ENCODE results near the gene PRKAG3.
A peak's percentile ranks its signal among the peaks of the same experiment; 100 is the strongest.
"Not testable (repeated sequence)": the region's sequence is repeated elsewhere in the genome, so short reads cannot be mapped to it uniquely, and the experiment has no call there.

The PRKAG3 gene

DNA sequence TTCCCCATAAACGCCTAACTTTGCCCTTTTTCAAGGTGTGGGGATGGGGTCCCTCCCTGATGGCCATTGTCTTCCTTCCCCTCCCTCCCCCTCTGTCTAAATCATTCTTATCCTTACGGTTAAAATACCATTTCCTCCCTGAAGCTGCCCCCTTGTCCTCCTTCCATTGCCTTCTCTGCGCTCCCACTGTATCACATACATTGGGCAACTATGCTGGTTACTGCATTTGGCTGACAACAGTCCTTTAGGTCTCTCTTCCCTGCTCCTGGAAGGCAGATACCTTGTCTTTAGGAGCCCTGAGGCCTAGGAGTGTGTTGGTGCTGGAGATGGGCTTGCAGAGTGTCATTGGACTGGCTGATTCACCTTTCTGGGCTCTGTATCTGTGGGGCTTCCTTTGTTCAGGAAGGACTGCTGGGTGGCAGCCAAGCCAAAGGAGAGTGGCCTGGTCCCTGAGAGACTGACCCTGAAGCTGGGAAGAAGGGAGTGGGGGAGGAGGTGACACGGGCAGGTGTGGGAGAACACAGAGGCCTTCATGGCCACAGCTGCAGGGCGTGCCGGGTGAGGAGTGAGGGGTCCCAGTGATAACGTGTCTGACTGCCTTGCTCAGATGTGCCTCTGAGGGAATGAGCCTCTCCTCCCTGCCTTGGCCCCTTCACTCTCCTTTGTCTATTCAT is 30.2 kb upstream of the PRKAG3 start:
- no peak for DNase-seq

DNA sequence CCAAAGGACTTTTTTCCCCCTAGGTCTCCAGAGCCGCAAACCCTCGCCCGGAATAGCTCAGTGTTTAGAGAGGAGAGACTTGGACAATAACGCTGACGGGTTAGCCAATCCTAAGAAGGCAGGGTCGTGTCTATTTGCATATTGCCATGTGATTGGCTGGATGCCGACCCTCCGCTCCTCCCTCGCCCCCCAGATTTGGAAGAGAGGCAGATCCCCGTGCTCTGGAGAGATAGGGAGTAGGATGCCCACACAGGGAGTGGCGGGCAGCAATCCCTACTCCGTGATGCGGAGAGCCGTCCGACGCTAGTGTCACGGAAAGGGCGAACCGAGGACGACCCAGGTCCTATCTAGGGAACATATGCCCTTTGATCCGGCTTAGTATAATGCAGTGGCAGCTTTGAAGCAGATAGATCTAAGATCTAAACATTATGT is 29.4 kb upstream of the PRKAG3 start:
- peak; percentile 91 for DNase-seq

DNA sequence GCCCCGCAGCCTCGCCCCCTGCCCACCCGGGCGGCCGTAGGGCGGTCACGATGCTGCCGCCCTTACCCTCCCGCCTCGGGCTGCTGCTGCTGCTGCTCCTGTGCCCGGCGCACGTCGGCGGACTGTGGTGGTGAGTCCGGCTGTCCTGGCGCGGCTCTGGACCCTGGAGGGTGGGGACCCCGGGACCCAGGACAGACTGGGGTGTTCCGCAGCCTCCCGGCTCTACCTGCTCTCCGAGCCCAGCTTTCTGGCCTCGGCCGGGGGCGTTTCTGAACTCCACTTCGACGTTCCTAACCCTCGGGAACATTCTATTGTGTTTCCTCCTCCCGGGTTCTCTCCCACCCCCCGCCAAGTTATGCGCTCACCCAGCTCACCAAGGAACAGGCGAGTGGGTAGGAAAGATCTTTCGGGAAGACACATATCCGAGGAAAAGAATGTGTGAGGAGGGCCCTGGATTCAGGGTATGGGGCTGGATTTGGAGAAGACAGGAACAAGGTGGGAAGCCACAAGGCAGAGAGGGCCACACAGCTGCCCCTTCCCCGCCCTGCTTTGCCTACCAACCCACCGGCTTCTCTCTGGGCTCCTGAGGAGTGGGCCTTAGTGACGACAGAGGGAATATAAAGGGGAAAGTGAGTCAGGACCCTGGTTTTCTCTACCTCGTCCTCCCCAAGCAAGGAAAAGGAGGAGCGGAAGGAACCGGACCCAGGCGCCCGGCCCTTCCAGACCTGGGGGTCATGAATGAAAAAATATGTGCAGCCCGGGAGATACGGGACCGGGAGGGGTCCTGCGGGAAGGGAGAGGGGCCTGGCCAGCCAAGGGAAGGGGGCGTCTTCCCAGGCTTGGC is 28.6 kb upstream of the PRKAG3 start:
- no peak for DNase-seq

DNA sequence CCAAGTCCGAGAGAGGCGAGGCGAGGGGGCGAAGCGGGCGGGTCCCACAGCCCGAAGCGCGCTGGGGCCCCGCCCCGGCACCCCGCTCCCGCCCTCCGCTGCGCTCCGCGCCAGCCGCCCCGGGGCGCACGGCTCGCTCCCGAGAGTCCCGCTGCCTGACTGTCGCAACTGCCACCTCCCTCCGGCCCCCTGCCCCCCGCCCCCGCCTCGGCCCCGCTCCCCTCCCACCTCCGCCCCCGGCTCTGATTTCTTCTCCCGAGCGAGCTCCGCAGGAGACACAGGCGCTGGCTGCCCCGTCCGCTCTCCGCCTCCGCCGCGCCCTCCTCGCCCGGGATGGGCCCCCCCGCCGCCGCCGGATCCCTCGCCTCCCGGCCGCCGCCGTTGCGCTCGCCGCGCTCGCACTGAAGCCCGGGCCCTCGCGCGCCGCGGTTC is 28.0 kb upstream of the PRKAG3 start, which contains the start of gene WNT6:
Gene WNT6, plus strand, starts transcription at position 250 of the 432 bp plus-strand sequence. CDS start 233 bp downstream, outside the sequence.
- DNase-seq, result no peak

DNA sequence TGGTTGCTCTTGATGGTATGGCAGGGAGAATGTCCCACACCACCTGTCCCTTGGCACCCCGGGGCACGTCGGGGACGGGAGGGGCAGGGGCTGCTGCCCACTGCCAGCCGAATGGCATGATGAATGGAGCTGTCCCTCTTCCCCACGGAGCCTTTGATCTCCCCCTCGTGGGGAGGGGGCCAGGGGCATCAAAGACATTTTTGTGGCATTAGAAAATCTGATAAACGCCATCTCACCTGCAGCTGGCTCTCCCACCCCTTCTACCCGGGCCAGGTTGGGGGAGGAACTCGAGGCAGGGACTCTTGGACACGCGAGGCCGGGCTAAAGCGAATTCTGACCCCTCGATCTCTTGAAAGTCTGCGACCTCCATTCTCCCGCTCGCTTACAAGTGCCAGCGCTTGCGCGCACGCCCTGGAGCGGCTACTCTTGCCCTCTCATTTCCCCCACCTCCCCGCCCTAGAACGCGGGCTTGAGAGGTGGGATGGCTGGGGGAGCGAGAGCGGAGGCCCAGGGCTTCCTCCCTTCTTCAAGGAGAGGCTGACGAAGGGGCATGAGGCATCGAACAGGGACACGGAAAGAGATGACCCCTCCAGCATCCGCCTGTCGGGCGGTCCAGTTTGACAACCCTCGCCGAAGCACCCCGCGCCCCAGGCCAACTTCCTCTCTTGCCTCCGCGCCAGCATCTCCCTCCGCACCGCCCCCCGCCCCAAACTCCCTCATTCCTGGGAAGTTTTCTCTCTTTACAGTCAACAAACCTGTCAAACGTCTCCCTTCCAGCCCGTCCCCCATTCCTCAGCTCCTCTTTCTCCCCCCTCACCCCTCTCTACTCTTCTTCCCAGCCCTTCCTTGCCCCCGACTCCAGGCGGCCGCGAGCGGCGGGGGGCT is 27.3 kb upstream of the PRKAG3 start:
- no peak for DNase-seq

DNA sequence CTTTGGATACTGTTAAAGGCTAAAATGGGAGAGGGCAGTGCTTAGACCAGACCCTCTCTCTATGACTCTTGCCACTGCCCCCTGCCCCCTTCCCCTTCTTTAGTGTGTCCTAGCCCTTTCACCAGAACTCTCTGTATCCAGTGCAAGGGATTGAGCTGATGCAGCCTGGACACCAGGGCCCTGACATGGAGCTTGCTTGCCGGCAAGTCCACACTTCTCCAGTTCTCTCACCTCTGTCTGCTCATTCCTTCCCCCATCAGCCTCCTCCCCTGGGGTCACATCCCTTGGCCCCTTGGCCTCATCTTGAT is 26.5 kb upstream of the PRKAG3 start:
- no peak for DNase-seq

DNA sequence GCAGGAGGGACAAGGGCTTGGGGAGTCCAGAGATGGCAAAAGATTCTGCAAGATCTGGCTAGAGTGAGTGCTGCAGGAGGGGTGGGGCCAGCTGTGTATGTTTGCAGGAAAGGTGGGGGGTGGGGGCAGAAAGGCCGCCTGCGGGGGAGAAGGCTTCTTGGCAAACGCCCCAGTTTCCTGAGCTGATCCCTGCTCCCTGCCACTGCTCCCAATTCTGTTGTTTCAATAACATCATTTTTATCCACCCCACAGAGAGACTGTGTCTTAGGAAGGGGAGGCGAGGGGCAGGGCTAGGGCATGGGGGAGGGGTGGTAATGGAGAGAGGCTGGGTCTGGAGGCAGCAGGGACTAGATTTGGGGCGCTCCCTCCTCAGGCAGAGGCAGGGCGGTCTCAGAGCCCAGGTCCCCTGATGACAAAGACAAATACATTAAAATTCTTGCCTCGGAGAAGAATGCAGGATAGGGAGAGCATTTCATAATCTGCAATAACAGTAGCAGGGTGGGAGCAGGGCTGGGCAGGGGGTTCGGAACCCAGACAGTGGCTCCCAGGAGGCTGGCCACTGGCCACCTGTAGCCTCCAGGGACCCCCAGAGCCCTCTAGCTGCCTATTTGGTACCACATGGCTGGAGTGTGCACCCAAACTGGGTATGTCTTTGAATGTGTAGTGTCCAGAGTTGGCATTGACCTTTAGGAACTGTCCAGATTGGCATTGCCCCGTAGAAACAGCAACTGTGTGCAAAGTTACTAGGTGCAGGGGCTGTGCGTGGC is 26.0 kb upstream of the PRKAG3 start:
- DNase-seq, result no peak

DNA sequence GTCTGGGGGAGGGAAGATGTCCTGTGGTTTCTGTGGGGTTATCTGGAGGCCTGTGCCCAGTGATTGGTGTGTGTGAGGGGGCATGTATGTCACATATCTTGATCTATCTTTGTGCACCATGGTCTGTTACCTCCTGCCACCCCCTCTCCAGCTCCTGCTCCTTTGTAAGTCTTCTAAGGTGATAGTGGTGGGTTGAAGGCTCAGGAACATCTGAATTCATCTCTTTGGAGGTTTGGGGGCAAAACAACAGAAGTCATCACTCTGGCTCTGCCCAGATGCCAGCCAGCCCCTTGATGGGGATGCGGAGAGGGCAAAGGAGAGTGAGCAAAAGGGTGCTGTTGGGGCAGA is 25.3 kb upstream of the PRKAG3 start:
- DNase-seq, result no peak

DNA sequence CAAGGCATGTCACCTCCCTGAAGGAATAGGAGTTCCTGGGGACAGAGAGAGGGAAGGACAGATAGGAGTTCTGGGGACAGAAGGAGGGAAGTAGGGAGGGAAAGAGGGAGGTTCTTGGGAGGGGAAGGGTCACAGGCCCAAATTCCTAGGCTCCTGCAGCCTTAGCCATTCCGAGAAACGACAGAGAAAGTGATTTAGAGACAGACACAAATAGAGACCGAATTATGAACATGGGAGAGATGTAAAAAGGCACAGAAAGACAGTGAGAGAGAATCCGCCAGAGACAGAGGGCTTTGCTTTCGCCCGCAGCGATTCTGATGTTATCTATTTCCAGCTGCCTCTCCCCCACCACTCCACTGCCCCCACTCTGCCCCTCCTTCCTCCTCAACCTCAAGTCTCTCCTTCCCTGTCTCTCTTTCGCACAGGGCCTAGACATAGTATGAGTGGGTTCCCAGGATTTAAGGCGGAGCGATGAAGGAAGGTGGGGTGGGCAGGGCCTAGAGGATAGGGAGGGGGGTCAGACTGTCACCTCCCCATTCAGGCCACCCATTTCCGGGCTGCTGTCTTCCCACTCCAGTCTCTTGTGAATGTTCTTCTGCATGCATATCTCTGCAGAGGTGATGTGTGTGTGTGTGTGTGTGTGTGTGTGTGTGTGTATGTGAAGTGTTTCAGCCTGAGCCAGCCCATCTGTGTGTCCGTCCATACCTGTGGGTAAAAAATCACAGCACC is 24.7 kb upstream of the PRKAG3 start:
- peak; percentile 48 for DNase-seq

DNA sequence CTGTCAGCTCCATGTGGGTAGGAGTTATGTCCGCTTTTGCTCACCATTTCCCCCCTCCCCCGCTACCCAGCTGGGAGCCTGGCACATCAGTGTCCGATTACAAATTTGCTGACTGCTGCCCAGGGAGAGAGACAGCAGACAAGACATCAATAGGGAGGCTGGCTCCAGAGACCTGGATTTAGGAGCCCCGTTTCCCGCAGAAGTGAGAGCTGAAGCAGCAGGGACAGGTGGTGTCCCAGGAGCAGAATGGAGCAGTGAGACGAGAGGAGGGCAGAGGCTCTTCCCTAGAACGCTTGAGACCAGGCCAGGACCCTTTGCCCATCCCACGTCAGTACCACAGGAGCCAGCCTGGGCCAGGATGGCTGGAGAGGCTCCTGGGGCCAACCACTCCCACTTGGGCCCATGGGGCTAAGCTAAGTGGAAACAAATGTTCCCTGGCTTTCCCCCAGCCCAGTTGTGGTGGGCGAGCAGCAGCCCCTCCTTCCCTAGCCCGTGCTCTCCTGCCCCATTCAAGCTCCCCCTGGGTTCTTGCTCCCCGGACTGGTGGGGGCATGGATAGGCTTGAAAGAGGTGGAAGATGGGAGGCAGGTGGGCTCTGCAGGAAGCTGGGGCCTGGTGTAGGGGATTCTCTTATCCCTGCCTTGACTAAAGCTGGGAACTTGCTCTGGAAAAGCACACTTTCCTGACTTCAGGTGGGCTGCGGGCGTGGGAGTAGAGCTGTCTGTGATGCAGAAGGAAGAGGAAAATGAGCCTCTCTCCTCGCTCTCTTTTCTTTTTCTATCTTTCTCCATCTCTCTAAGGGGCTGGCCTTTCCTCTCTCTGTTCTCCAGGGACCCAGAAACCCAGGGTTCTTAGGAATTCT is 23.9 kb upstream of the PRKAG3 start:
- no peak for DNase-seq

DNA sequence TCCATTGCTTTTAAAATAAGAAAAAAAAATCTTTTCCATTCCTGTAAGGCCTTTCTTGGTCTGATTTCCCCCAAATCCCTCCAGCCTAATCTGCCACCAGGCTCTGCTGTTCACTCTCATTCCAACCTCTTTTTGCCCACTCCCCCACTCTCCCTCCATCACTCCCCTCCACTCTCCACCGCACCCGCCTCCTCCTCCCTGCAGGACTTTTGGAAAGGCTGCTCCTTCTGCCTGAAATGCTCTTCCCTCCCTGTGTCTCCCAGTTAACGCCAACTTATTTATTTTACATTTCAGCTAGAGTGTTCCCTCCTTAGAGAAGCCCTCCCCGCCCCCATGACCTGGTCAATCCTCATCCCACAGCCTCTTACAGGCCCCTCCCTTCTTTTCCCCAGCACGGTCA is 23.3 kb upstream of the PRKAG3 start:
- no peak for DNase-seq

DNA sequence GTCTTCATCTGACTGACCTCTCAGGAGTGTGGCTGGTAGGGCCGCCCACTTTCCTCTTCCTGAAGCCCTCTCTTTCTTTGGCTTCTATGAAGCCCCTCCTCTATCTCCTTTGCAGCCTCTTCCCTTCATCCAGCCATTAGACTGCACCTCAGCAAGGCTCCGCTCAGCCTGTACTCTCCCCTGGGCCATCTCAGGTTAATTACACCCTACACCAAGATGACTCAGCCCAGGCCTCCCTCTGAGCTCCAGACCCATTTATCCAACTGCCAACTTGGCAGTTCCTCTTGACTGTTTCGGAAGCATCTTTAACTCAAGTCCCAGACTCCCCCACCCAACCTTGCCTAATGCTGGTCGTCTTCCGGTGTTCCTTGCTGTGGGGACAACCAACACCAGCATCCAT is 22.2 kb upstream of the PRKAG3 start:
- no peak for DNase-seq

DNA sequence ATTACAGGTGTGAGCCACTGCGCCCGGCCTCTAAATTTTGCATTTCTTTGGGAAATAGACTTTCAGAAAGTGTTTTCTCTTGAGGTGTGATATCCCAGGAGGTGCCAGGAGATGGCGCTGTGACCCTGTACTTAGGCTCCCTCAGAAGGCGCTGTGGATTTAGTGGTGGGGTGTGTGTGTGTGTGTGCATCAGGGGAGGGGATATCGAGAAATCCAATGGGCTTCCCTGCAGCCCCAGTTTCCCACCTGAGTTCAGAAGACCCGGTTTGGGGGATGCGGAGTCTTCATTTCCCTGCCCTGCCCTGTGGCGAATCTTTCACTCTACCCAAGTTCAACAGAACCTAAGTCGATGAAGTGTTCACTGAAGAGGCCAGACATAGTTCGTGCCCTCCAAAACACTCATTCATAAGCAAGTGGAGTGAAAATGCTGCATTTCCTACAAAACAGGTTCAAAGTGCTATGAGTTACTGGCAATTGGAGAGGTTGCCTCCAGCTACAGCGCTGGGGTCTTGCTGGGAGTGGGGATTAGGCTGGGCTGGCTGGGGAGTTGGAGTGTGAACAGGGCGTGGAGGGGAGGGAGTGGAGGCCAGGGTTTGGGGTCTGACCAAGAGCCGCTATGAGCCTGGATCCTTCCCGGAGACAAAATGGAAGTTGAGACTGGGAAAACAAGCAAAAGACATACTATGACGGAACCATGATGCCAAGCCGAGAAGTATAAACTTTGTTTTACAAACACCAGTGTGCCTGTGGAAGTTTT is 21.5 kb upstream of the PRKAG3 start:
- peak; percentile 79 for DNase-seq

DNA sequence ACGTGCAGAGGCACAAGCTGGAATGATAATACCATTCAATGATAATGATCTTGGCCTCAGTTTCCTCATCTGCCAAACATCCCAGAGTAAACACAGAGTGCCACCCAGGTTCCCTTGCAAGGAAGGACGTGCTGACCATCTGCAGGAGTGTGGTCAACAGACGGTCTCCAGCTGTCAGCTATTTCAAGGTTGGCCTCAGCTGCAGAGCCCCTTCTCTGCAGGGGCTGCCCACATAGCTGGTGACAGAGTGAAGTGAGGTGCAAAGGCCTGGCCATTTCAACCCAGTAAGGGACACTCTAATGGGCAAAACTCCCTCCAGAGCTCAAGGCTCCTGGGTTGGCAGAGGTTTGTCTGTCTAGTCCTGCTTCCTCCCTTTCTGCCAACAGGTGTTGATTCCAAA is 19.7 kb upstream of the PRKAG3 start:
- DNase-seq, result no peak

DNA sequence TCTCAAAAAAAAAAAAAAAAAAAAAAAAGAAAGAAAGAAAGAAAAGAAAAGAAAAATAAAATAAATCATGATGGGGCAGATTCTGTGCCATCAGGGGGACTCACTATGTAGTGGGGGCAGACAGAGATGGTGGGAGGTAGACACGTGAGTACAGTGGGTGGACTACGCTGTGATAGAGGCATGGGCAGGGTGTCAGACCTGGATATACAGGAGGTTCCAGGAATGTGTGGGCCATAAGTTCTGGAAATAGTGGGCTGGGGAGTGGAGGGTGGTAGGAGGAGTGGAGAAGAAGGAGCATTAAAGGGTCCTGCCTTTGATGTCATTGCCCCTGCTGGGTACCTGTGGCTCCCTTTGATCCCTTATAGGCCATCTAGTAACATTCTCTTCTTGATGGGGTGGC is 19.2 kb upstream of the PRKAG3 start:
- no peak for DNase-seq

DNA sequence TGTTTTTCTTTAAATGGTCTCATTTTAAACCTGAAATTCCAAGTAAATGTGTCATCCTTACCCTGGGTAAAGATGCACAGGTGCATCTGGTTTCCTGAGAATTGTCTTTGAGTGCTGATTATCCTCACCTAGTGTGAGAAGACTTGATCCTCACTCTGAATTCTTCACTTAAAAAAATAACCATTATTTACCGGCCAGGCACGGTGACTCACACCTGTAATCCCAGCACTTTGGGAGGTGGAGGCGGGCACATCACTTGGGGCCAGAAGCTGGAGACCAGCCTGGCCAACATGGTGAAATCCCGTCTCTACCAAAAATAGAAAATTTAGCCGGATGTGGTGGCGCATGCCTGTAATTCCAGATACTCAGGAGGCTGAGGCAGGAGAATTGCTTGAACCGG is 18.1 kb upstream of the PRKAG3 start:
- DNase-seq, result no peak

DNA sequence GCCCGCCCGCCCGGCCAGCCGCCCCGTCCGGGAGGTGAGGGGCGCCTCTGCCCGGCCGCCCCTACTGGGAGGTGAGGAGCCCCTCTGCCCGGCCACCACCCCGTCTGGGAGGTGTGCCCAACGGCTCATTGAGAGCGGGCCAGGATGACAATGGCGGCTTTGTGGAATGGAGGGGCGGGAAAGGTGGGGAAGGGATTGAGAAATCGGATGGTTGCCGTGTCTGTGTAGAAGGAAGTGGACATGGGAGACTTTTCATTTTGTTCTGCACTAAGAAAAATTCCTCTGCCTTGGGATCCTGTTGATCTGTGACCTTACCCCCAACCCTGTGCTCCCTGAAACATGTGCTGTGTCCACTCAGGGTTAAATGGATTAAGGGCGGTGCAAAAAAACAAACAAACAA is 15.4 kb upstream of the PRKAG3 start:
- not testable (repeated sequence) for DNase-seq

DNA sequence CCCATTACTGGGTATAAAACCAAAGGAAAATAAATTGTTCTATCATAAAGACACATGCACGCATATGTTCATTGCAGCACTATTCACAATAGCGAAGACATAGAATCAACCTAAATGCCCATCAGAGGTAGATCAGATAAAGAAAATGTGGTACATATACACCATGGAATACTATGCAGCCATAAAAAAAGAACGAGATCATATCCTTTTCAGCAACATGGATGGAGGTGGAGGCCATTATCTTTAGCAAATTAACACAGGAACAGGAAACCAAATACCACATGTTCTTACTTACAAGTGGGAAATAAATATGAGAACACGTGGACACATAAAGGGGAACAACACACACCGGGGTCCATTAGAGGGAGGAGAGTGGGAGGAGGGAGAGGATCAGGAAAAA is 12.7 kb upstream of the PRKAG3 start:
- DNase-seq, result not testable (repeated sequence)

DNA sequence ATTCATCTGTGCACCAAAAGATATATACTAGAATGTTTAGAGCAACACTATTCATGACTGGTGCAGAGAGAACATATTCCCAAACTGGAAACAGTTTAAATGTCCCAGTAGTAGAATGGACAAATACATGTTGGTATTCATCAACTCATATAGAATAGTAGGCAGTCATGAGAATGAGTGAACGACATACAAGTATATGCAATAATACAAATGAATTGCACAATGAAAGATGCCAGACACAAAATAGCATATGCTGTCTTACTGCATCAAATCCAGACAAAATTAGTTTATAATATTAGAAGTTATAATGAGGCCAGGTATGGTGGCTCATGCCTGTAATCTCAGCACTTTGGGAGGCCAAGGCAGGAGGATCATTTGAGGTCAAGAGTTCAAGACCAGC is 8.3 kb upstream of the PRKAG3 start:
- no peak for DNase-seq

DNA sequence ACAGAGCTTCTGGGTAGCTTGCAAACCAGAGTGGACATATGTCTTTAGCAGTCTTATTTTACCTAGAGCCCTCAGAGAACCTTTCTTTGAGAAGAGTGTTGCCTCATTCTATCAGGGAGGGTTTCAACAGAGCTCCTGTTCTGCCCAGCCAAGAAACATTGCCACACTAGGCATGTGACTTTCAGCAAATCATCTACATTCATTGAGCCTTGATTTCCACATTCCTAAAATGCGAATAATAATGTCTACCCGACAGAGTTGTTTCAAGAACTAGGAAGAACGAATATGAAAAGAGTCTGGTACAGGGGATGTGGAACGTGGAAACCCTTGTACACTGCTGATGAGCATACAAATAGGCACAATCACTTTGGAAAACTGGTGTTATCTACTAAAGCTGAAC is 7.8 kb upstream of the PRKAG3 start:
- no peak for DNase-seq
